HG03520 (cell line): ENCODE results near the gene ASPHD2.
"Not testable (repeated sequence)": the region's sequence is repeated elsewhere in the genome, so short reads cannot be mapped to it uniquely, and the experiment has no call there.

Source experiments
- ATAC-seq: cut with Tn5 transposase; IDR thresholded peaks from one replicate; pipeline ENCODE4 v1.9.1; 2021; ENCODE audit warnings: mild to moderate bottlenecking, moderate library complexity; ENCODE audit not compliant: unreplicated experiment

Gene ASPHD2, protein sequence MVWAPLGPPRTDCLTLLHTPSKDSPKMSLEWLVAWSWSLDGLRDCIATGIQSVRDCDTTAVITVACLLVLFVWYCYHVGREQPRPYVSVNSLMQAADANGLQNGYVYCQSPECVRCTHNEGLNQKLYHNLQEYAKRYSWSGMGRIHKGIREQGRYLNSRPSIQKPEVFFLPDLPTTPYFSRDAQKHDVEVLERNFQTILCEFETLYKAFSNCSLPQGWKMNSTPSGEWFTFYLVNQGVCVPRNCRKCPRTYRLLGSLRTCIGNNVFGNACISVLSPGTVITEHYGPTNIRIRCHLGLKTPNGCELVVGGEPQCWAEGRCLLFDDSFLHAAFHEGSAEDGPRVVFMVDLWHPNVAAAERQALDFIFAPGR

DNA sequence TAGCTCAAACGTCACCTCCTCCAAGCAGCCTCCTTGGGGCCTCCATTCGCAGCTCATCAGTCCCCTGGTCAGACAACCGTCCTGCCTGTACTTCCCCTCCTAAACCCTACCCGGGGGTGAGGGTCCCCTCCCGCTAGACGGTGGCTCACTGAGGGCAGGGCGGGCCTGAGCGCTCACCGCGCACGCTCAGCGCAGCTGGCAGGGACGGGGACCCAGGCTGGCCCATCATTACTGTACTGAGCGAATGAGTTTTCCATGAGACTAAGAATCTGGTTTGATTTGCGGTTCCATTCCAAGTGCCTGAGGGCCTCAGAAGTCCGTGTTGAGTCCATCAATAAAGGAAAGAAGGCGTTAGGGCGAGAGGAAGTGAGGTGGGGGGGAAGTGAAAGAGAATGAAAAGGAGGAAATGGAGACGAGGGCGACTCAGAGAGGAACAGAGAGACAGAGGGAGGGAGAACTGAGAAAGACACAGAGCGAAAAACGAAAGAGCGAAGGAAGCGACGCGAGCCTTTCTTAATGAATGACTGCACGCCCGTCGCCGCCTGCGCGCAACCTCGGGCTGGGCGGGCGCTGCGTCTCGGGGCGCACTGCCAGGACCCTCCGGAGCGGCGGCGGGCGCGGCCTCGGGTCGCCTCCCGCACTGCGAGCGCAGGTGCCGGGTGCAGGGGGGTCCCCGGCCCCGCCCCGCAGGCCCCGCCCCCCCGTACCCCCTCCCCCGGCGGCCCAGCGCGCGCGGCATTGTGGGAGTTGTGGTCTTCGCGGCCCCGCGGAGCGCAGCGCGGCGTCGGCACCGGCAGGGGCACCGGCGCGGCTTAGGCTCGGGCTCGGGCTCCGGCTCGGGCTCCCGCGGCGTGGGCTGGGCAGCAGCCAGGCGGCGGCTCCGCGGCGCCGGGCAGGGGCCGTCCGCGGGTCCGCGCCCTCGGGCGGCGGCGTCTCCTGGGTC, at the start of gene ASPHD2:
Gene ASPHD2, plus strand, starts transcription at position 746 of the 943 bp plus-strand sequence. CDS start 4,356 bp downstream, outside the sequence.
- ATAC-seq = peak; percentile 64

- no peak for ATAC-seq
These were observed 48.8 kb upstream of the ASPHD2 start for GRCh38 chr22:26380072-26380830.

- no peak for ATAC-seq
These were observed 46.3 kb upstream of the ASPHD2 start for GRCh38 chr22:26382782-26383181.

GRCh38 chr22:26383968-26384556, 45.0 kb upstream of the ASPHD2 start:
- ATAC-seq = no peak

- ATAC-seq = no peak
These were observed 43.9 kb upstream of the ASPHD2 start for GRCh38 chr22:26385164-26385563.

DNA sequence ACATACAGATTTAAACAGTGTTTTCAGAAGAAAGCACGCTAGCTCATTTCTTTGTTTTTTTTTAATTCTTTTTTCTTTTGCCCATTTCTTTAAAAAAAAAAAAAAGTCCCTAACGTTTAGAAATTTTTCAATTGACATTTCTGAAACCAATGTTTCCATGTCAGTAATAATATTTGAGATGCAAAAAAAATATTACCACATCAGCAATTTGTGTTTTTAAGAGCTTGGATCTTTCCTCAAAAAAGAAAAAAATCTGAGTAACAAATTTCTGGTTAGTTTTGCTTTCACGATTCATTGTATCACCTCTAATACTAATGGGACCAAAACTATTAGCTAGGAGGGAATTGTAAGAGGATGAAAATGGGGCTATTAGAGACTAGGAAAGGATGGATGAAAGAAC, 39.9 kb upstream of the ASPHD2 start:
- no peak for ATAC-seq

GRCh38 chr22:26391091-26391490, 38.0 kb upstream of the ASPHD2 start:
- ATAC-seq = no peak

DNA sequence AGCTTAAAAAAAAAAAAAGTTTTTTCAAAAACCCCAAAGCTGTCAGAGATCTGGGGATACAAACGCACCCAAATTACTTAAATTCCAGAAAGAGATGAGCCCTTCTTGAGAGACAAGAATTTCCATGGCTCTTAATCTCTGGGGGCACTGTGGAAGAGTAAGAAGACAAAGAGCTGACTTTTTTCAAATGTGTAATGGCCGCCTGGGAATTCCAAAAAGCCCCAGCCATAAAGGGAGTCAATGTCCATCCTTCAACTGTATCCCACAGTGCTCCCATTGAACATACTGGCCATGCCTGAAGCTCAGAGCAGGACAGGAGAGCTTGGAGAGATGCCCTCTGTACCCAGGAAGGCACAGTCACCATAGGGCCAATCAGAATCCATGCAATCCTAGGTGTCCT, 37.4 kb upstream of the ASPHD2 start:
- ATAC-seq = no peak

- no peak for ATAC-seq
These were observed 35.1 kb upstream of the ASPHD2 start for GRCh38 chr22:26393929-26394328.

DNA sequence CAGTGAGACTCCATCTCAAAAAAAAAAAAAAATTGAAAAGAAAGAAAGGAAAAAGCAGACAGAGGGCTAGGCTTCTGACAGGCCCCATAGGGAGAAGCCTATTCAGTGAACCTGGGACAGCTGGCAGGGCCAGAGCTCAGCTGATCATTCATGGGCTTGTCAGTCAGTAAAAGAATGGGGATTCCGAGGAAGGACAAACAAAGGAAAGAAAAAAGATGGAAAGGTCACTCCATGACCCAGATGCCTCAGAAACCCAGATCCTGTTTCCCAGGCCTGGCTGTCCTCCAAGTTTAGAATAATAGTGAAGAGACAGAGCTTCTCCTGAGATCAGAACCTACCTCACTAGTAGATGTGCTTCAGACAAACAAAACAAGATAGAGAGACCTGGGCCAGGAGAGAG, 34.3 kb upstream of the ASPHD2 start:
- no peak for ATAC-seq

GRCh38 chr22:26395926-26396325, 33.1 kb upstream of the ASPHD2 start:
- ATAC-seq = no peak

DNA sequence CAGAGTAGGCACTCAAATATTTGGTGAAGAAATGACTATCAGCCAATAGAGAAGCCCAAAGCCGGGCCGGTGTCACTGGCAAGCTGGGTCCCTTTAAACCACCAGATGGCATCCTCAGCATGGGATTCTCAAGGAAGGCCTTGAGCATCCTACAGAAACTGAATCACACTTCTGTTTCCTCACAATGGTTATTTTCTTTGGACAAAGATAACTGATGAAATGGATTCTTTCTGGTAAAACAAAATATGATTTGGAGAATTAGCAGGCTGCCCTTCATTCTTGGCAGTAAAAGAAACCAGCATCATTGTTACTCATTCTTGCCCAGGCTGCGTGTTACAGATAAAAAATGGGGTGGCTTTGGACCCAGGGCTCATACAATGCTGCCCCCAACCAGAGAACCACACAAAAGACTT, 30.3 kb upstream of the ASPHD2 start:
- ATAC-seq = no peak

- no peak for ATAC-seq
These were observed 29.8 kb upstream of the ASPHD2 start for GRCh38 chr22:26399289-26399688.

- no peak for ATAC-seq
These were observed 27.3 kb upstream of the ASPHD2 start for GRCh38 chr22:26401726-26402125.

DNA sequence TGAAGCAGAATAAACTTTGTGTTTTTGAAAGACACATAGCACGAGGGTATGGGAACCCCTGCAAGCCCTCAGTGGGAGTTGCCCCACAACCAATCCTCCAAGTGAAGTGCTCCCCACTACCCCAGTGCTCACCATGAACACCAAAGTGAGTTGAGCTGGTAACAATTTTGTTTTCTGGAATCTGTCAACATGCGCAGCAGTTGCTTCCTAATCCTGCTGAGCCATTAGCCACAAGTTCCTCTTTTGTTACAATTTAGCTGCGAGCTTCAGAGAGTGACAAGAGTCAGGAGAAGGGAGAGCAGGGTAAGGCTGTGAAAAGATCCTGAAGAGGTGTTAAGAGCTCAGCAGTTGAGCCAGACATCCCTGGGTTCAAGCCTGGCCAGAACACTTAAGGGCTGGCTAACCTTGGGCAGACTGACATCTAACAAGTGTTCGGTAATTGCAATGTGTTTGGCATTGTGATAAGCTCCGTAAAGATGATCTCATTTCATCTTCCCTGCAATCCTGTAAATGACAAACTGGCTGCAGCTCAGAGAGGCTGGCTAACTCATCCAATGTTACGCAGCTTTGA, 24.1 kb upstream of the ASPHD2 start:
- no peak for ATAC-seq

DNA sequence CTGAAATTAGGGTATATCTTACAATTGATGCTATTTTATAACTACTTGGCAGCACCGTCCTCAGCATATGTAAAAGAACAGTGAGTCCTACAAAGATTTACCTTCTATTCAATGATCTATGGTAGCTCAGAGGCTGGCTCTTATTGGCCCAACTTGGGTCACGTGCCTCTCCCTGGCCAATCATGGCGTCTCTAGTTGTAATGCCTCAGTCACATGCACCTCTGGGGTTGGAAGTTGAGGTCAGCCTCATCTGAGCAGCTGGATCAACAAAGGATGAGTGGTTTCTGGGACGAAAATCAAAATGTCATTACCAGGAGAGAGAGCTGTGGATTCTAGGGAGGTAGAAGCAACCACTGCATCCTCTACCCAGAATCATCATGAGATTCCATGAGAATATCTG, 22.9 kb upstream of the ASPHD2 start:
- no peak for ATAC-seq

DNA sequence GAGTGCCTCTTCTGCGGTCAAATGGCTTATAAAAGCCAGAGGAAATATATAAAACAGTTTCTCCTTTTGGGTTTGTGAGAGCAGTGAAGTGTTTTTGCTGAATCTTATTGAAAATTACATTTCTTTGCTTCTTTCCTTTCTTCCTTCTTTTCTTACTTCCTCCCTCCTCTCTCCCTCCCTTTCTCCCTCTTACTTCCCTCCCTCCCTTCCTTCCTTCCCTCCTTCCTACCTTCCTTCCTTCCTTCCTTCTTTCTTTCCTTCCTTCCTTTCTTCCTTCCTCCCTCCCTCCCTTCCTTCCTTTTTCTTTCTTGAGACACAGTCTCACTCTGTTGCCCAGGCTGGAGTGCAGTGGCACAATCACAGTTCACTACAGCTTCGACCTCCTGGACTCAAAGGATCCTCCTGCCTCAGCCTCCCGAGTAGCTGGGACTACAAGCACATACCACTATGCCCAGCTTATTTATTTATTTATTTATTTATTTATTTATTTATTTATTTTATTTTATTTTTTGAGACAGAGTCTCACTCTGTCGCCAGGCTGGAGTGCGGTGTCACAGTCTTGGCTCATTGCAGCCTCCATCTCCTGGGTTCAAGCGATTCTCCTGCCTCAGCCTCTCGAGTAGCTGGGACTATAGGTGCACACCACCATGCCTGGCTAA, 20.4 kb upstream of the ASPHD2 start:
- ATAC-seq = not testable (repeated sequence)

GRCh38 chr22:26409719-26410335, 19.2 kb upstream of the ASPHD2 start:
- ATAC-seq = no peak

DNA sequence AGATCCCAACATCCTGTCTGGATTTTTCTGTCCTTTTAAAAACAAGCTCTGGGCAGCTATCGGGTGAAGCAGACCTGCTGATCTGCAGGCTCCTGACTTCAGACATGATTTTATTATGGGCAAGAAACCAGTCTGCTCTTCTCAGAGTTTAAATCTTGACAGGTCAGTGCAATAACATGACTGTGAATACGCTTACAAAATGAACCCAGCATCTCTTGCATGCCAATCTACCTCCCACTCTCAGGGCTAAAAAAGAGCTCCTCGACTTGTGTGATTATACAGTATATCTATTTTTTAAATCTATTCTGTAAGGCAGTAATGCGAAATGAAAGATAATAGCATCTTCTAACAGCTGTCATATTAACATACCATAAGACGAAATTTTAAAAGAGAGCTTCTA, 18.7 kb upstream of the ASPHD2 start:
- no peak for ATAC-seq
